MM.1S (cell line): Measurements from ENCODE around the gene BEND2.

Source experiments
- EZH2phosphoT487 ChIP-seq: fragments of 300-600 bp; sonication (generic); IDR thresholded peaks from 2 replicates; pipeline ENCODE4 v1.6.1; 2018; ENCODE audit warnings: antibody characterized with exemption, low read length
- TF ChIP-seq, protein P1 (sequence below): fragments of 300-600 bp; sonication (generic); IDR thresholded peaks from 2 replicates; pipeline ENCODE4 v1.5.1; 2016; ENCODE audit warnings: antibody characterized with exemption, low read length, mixed read lengths

DNA sequence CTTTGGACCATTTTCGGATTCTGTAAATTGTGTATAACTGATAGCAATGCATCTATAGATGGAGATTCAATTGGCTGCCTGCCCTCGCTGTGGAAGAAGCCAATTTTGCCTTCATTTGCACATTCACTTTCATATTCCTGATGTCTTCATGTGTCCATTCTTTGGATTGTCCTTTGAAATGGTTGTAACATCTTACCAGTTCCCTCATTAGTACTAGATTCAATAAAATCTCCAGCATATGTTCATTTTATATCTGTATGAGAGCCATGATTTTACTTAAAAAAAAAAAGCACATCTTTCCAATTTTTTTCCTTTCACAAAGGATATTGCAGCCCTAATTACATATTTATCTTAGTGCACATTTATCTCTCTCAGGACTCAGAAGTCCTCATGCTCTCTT, 61.7 kb downstream of the BEND2 start:
- TF ChIP-seq EZH2phosphoT487: no peak
- TF ChIP-seq, protein P1, sequence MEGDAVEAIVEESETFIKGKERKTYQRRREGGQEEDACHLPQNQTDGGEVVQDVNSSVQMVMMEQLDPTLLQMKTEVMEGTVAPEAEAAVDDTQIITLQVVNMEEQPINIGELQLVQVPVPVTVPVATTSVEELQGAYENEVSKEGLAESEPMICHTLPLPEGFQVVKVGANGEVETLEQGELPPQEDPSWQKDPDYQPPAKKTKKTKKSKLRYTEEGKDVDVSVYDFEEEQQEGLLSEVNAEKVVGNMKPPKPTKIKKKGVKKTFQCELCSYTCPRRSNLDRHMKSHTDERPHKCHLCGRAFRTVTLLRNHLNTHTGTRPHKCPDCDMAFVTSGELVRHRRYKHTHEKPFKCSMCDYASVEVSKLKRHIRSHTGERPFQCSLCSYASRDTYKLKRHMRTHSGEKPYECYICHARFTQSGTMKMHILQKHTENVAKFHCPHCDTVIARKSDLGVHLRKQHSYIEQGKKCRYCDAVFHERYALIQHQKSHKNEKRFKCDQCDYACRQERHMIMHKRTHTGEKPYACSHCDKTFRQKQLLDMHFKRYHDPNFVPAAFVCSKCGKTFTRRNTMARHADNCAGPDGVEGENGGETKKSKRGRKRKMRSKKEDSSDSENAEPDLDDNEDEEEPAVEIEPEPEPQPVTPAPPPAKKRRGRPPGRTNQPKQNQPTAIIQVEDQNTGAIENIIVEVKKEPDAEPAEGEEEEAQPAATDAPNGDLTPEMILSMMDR: no peak
